ENCODE data around the gene TFPT.

GRCh38 chr19:54096617-54097106, 18.8 kb downstream of the TFPT start:
- no peak for TF ChIP-seq CEBPB (IDR thresholded peaks at IDR 0.05; ENCODE audit: low read depth, low read length)
- TF ChIP-seq CTCF (conservative IDR thresholded peaks at IDR 0.05; ENCODE audit: low read depth, low read length) = peak; percentile 34
- 0 out of 2 replicates have a peak, but pooled peaks have one; percentile 5 for TF ChIP-seq MAZ (IDR thresholded peaks at IDR 0.05; ENCODE audit: borderline replicate concordance, low read depth, low read length)

Data from IMR-90 (cell line).